Measurements from ENCODE around the gene DYNLT4.
A peak's percentile ranks its signal among the peaks of the same experiment; 100 is the strongest.
"Not testable (repeated sequence)": the region's sequence is repeated elsewhere in the genome, so short reads cannot be mapped to it uniquely, and the experiment has no call there.

DYNLT4 gene

DNA sequence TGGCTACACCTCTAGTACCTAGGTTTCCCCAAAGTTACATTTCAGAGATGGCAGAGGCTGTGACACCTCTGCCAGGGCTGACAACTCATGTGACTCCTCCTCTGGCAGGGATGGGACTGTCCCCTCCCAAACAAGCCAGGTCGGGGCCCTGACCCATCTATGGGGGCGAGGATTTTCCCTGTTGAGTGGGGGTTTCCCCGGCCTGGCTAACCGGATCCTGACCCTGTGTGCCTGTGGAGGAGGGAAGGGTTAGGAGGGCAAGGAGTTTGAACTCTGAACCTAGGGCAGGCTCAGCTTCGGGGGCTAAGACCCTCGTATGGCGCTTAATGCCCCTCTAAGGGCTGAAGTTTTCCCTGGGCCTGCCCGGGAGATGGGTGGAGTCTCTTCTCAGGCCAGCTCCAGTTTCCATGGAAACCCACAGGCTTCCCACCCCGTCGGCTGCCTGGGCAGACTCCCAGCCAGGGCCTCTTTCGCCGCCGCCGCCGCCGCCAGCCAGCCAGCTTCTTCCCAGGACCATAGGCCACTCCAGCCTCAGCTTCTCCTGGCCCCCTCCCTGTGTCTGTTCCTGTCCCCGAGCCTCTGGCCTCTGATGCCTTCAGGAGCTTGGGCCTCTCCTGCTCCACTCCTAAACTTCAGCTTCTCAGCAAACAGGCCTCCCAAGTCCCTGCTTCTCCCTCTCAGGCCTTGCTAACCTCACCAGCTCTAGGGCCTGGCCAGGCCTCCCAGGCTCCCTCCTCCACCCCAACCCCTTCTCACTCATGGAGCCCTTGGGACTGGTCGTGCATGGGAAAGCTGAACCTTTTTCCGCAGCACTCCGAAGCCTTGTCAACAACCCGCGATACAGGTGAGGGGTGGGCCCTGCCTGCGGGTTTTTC, 1.1 kb upstream of the DYNLT4 start, which contains the start of gene BTBD19:
Gene BTBD19, plus strand, starts transcription at position 461 of the 875 bp plus-strand sequence. Its CDS starts 298 bp downstream, at position 759.
- DNase-seq: no peak

DNA sequence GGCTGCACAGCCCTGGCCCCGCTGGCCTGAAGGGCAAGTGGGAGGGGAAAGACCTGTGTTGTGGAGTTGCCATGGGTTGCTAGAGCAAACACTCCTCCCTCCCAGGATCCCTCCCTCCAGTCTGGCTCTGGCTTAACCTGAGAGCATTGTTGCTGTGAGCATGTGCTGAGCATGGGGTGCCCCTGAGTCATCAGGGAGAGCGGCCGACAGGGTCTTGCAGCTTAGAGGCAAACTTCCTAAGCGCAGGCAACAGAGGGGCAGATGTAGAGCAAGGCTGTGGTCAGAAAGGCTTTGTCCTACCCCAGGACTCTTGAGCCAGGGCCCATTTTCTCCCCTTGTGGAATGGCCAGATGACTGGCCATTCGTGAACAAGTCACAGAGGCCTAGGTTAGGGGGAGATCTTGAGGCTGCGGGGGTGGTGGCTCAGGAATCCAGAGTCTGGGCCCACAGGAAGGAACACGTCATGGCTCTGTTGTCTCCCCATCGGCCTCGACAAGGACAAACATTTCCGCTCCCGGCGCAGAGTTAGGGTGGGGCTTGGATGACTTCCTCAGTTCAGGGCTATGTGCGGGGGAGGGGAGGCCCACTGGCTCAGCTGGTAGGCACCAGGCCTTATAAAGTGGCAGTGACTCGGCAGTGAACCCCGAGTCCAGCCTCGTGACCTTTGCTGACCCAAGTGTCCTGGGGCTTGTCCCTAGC, 362 bp upstream of the DYNLT4 start:
- no peak for DNase-seq

DNA sequence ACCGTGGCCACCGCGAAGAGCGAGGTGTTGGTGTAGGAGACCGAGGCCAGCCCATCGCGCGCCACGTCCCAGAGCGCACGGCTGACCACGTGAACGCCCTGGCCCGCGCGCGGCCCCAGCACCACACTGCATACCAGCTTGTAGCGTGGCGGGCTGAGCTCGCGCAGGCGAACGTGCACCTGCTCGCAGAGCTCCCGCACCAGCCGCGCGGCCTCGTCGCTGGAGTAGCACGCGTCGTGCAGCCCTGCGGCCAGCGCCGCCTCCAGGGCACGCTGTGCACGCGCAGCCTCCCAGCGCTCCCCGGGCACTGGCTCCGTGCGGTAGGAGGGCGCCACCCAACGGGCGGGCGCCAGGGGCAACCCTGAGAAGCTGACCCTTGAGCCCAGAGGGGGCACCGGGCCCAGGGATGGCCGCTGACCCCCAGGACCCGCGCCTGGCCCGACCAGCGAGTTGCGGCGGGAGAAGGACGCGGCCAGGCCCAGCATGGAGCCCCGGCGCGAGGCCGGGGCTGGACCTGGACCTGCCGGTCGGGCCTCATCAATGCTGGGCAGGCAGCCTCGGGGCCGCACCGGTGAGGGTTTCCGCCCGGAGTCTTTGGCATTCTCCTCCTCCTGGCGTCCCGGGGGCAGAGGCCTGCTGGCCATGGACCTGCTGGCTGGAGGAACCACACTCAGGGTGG, 987 bp downstream of the DYNLT4 start:
- DNase-seq: no peak

DNA sequence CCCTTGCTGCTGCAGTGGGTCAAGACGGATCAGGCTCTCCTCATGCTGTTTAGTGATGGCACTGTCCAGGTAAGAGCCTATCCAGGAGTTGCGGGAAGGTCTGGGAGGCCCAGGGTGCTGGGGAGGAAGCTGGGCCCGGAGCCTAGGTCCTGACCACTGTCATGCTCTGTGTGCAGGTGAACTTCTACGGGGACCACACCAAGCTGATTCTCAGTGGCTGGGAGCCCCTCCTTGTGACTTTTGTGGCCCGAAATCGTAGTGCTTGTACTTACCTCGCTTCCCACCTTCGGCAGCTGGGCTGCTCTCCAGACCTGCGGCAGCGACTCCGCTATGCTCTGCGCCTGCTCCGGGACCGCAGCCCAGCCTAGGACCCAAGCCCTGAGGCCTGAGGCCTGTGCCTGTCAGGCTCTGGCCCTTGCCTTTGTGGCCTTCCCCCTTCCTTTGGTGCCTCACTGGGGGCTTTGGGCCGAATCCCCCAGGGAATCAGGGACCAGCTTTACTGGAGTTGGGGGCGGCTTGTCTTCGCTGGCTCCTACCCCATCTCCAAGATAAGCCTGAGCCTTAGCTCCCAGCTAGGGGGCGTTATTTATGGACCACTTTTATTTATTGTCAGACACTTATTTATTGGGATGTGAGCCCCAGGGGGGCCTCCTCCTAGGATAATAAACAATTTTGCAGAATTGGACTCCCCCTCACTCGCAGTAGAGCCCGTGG, 1.7 kb downstream of the DYNLT4 start:
- DNase-seq: no peak

DNA sequence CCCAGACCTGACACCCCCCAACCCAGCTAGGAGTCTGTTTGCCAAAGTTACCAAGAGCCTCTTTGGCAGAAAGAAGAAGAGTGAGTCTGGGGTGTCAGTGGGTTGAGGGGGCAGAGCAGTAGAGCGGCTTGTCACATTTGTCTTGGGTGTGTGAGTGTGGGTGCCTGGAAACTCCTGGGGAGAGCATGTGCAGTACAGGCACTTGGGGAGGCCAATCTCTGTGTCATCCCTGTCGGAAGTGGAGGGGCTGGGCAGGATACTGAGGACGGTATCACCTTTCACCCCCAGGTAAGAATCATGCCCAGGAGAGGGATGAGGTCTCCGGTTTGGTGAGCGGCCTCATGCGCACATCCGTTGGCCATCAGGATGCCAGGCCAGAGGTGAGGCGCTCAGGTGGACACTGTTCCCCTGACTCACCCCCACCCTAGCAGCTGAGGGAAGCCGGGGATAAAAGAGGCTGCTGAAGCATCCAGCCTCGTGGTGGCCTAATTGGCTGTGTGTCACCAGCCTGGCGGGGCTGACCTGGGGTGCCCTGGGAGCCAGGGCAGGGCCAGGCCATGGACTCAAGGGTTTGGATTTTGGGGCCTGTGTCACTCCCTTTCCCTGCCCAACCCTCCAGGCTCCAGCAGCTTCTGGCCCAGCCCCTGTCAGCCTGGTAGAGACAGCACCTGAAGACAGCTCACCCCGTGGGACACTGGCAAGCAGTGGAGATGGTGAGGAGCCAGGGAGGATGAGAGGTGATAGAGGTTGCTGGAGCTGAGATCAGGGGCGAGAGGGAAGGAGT, 3.6 kb downstream of the DYNLT4 start:
- no peak for DNase-seq

DNA sequence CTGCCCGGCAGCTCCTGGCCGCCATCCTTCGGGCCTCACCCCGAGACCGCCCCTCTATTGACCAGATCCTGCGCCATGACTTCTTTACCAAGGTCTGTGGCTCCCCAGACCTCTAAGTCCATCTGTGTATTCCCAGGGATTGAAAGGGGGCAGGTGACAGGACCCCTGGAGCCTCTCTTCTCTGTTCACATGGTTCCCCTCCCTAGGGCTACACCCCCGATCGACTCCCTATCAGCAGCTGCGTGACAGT, 4.2 kb downstream of the DYNLT4 start:
- DNase-seq: no peak

DNA sequence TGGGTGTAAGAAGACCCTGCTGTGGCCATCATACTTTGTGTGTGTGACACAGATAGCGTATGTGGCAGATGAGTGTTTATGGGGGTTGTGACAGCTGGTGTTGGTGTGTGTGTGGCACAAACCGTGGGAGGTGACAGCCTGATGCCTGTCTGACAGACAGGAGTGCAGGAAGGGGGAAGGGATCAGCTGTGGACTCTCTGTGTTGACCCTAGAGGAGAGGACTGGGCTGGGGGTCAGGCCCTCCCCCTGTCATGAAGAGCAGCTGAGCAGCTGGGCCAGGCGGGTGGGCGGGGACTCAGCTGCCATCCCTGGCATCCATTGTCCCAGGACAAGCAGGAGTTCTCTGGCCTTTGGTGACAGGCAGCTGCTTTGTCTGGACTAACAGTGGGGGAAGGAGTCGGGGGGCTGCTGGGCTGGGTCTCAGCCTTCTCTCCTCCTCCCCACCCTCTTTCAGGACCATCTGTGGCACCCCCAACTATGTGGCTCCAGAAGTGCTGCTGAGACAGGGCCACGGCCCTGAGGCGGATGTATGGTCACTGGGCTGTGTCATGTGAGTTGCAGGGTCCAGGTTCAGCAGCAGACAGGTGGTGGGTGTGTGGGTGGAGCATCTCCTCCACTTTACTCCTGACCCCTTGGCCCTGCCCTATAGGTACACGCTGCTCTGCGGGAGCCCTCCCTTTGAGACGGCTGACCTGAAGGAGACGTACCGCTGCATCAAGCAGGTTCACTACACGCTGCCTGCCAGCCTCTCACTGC, 4.7 kb downstream of the DYNLT4 start:
- DNase-seq: no peak

DNA sequence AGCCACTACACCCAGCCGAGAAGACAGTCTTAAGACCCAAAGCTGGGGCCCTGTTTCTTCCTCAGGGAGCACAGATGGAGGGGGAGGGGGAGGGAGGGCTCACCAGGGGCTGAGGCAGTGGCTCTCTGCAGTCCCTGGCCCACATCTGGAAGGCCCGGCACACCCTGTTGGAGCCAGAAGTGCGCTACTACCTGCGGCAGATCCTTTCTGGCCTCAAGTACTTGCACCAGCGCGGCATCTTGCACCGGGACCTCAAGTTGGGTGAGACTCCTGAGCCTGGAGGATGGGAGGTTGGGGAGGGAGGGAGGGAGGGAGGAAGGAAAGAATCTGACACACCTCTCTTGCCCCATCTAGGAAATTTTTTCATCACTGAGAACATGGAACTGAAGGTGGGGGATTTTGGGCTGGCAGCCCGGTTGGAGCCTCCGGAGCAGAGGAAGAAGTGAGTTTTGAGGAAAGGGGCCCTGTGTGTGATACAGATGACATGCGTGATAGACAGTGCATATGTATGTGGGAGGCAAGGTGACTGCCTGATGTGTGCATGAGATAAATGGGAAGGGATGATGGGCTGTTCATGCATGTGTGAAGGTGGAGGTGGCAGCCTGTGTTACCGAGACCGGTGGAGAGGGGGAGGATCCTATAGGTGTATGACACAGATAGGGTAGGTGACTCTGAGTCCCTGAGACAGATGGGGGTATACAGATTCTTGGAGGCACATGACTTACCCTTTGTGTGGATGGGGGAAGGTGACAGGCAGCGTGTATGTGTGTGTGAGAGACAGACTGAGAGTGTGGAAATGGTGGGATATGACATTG, 5.5 kb downstream of the DYNLT4 start:
- DNase-seq: no peak

DNA sequence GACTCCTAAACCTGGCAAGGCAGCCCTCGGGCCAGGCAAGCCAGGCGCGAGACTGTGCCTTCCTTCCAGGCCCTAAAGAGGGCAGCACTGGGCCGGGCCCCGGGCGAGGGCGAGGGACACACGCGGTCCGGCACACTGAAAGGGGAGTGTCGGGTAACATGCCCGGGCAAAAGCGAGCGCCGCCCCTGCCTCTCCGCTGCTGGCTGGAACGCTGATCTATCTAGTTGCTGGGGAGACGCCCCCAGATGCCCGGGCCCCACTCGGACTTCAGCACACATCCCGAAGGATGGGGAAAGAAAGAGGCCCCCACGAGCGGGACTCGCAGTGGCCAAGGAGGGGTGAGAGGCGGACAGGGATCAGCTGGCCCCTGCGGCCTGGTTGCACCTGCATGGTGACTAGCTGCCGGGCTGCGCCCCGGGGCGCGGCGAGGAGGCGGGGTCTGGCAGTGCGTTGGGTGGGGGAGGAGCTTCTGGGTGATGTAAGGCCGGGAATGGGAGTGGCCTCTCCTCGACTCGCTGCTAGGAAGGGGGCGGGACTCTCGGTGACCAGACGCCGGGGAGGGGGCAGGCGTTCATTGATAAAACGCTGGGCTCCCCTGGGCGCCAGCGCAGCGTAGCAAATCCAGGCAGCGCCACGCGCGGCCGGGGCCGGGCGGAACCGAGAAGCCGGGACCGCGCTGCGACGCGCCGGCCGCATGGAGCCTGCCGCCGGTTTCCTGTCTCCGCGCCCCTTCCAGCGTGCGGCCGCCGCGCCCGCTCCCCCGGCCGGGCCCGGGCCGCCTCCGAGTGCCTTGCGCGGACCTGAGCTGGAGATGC, 7.2 kb downstream of the DYNLT4 start, which contains the start of gene PLK3:
Gene PLK3, plus strand, starts transcription at position 608 of the 815 bp plus-strand sequence. Its CDS starts 87 bp downstream, at position 695.
- DNase-seq: peak; percentile 96

DNA sequence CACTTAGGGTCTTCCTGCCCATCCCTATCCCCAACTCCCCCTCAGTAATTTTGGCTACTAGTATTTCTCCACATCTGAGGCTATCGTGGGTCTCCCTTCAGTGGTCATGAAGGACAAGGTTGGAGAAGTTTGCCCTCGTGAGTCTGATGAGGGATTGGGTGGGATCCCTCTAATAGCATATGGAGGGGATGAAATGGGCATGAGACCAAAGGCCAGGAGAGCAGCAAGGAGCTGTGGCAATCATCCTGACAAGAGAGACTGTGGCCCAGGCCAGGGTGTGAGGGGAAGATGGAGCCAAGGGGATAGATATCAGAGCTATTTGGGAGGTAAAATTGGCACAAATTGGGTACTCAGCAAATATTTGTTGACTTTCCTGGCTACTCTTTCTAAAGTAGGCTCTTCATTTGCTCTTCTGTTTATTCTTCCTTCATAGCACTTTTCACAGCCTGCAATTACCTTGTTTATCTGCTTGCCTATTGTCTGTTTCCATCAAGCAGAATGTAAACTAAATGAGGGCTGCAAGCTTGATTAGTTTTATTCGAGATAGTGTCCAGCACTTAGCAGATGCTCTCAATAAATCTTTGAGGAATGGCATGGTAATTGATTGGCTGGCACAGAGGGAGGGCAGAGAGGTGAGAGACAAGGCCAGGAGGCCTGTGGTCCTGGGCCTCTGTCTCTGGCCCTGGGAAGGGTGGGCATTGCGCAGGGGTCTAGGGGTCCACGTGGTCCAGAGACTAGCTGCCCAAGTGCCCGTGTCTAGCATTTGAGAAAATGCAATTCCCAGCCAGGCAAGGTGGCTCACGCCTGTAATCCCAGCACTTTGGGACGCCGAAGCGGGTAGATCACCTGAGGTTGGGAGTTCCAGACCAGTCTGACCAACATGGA, 8.4 kb downstream of the DYNLT4 start:
- no peak for DNase-seq

DNA sequence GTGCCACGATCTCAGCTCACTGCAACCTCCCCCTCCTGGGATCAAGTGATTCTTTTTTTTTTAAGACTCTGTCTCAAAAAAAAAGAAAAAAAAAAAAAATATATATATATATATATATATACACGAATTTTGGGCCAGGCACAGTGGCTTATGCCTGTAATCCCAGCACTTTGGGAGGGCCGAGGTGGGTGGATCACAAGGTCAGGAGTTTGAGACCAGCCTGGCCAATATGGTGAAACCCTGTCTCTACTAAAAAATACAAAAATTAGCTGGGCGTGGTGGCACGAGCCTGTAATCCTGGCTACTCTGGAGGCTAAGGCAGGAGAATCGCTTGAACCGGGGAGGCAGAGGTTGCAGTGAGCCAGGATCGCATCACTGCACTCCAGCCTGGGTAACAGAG, 9.3 kb downstream of the DYNLT4 start:
- not testable (repeated sequence) for DNase-seq

DNA sequence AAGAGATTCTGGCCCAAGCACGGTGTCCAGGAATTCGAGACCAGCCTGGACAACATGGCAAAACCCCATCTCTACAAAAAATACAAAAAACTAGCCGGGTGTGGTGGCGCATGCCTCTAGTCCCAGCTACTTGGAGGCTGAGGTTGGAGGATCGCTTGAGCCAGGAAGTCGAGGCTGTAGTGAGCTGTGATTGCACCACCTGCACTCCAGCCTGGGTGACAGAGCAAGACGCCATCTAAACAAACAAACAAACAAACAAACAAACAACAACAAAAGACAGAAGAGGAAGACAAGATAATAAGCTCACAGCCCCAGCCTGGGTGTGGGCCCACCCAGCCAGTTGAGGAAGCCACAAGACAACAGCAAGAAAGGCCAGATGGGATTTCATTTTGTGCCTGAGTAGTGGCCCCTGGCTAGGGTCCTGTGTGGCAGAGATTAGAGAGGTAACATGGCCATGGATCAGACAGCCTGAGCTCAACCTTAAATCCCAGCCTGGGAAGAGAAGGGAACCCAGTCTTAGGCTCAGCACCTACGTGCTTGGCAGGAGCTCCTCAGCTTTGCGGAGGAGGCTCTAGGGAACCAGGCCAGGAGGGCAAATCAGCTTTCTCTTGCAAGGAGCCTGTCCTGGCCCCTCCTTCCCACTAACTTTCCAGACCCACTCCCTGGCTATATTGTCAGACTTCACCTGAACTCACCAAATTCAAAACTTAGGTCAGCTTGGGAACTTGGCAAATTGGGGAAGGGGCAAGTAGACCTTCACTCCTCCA, 14.2 kb downstream of the DYNLT4 start:
- no peak for DNase-seq

DNA sequence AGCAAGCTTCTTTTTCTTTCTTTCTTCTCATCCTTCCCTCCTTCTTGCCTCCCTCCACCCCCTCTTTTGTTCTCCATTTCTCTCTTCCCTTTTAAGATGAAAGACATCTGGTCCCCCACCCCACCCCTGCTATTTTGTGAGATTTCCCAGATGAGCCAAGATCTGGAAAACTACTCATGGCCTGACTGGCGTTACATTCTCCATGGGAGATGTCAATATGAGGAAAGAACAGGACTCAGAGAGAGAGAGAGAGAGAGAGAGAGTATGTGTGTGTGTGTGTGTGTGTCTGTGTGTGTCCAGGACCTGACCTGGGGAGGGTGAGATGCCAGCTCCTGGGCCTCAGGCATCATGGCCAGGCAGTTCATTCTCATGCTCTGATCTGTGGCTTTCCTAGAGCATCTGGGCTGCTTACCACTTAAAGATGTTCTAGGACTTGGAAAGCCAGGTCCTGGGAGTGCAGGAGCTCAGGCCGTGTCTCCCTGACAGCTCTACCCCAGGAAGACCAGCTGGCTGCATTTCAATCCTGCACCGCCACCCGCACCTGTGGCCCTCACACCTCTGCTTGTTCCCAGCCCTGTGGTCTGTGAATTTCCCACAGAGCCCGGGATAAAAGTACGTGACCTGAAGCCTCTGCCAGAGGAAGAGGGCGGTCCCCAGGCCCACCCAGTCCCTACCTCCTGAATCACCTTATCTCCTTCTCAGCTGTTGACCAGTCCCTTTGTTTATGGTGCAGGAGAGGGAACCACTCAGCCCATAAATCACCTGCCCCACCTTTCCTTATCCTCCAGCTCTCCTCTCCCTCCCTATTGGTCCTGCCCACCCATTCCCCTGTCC, 16.0 kb downstream of the DYNLT4 start:
- no peak for DNase-seq

DNA sequence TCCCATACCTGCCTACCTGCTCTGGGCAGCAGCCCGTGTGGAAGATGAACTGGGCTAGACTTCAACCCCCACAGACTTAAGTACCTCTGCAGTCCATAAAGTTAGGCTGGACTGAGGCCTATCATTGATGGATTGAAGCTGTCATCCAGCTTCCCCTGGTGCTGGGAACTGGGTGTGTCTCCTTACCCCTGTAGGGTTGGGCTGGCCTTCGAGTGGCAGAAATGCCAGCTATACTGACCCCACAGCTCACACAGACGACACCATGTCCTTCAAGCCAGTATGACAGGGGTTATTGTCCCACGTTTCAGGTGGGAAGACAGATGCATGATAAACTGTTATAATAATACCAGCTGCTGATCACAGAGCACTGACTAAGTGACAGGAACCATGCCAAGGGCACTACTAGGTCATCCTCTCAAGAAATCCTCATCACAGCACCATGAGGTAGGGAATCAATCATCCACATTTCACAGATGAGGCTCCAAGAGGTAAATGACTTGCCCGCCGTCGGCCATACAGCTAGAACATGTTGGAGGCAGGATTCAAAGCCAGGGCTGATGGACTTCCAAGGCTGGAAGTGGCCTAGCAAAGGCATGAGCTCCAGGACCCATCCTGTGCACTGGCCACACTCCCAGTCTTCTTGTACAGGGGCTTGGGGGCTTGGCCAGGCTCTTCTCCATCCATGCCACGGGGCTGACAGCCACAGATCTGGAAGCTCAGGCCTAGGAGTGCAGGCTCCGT, 18.9 kb downstream of the DYNLT4 start, which contains the start of gene BEST4:
Gene BEST4, minus strand, starts transcription at position 51 of the 741 bp plus-strand sequence. CDS start 465 bp downstream, outside the sequence.
- DNase-seq: no peak

DNA sequence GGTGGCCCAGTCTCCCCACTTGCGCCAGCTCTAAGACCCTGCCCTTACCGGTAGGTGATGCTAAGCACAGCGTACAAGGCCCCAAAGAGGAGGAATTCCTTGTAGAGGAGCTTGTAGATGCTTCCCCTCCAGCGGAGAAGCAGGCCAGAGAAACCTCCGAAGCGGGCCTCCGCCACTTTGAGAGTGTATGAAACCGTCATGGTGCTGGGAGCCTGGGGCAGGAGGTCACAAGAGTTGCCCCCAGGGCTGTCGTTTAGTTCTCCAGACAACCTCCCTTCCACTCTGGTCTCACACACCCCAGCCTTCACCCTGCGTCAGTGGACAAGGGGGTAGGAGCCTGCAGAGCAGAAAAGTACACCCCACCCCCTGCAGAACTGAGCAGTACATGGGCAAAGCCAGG, 19.6 kb downstream of the DYNLT4 start:
- DNase-seq: no peak

DNA sequence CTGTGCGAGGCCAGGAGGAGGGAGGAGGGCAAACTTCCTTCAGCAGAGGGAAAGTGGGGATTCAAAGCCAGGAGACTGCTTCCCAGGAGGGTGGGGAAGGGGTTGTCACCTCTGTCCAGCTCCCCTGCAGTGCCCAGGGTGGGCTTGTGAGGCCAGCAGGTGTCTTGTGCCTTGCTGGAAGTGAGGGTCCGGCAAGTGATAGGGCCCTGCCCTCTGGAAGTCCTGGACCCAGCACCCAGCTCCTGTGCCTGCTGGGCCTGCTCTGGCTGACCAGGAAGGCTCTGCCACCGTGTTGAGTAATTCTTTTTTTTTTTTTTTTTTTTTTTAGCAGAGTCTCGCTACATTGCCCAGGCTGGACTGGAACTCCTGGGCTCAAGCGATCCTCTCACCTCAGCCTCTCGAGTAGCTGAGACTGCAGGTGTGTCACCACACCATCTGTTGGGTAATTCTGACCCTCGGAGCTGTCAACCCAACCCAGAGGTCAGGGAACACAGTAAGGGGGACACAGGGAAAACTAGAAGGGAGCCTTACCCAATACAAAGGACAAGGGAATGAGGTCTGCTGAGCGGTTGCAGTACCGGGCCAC, 20.2 kb downstream of the DYNLT4 start:
- DNase-seq: no peak
